HG03097 (cell line): ENCODE results near the gene PHPT1.
"Not testable (repeated sequence)": the region's sequence is repeated elsewhere in the genome, so short reads cannot be mapped to it uniquely, and the experiment has no call there.

Experiments
- ATAC-seq: cut with Tn5 transposase; IDR thresholded peaks from one replicate; pipeline ENCODE4 v1.9.1; 2021; ENCODE audit not compliant: unreplicated experiment, low FRiP score

PHPT1 gene

DNA sequence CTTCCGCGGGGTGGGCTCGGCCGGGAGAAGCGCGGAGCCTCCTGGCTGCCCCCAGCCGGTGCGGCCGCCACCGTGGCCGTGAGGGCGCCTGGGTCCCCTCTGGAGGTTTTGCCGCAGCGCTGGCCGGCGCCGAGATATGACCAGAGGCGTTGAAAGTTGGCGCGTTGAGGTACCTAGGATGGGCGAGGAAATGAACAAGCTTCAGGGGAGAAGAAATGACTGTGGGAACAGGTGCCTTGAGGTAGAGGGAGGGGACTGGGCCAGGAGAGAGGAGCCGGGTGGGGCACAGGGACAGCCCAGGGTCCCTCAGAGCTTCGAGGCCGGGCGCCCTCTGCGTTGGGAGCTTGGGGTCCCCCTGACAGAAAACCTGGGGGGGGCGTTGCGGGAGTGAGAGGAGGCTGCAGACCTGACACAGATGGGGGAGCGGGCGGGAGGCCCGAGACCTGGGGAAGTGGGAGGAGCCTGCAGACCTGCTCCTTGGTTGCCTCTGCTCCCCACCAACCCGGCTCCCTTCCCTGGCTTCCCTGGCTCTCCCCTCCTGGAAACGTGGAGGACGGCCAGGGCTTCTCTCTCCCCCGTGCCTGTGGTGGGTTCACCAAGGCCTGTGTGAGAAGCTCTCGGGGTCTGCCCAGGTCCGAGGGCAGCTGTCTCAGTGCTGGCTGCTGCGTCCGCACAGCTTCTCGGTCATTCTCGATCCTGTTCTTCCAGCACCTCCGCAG is 27.2 kb upstream of the PHPT1 start:
- ATAC-seq = no peak

DNA sequence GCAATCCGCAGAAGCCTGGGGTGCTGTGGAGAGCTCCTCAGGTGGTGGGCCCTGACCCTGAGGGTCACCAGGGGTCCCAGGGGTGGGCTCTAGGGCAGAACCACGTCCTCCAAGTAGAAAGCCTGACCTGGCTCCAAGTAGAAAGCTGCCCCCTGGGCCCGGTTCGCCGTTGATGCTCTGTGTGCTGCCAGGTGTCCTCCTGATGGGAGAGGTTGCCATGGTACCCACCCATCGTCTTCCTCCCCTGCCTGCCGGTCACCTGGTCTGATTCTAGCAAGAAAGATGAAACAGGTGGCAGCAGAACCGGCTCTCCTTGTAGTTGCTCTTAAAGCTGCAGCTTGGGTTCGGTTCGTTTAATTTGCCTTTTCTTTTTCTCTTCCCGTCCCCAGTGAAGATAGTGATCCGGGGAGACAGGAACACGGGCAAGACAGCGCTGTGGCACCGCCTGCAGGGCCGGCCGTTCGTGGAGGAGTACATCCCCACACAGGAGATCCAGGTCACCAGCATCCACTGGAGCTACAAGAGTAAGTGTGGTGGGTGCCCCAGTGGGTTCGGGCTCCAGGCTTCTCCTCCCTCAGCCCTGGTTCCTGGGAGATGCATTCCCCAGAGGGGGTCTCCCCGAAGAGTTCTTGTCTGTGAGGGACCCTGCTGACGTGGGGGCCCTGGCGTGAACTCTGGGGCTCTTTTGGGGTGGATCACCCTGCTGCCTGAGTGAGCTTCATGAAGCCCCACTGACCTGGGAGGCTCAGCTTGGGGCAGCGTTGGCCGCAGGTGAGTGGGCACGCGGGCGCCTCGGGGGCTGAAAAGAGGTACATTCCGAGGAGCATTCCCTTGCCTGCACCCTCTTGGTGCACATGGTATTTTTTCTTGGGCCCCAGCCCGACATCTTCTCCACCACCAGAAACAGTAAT is 25.8 kb upstream of the PHPT1 start:
- ATAC-seq = no peak

DNA sequence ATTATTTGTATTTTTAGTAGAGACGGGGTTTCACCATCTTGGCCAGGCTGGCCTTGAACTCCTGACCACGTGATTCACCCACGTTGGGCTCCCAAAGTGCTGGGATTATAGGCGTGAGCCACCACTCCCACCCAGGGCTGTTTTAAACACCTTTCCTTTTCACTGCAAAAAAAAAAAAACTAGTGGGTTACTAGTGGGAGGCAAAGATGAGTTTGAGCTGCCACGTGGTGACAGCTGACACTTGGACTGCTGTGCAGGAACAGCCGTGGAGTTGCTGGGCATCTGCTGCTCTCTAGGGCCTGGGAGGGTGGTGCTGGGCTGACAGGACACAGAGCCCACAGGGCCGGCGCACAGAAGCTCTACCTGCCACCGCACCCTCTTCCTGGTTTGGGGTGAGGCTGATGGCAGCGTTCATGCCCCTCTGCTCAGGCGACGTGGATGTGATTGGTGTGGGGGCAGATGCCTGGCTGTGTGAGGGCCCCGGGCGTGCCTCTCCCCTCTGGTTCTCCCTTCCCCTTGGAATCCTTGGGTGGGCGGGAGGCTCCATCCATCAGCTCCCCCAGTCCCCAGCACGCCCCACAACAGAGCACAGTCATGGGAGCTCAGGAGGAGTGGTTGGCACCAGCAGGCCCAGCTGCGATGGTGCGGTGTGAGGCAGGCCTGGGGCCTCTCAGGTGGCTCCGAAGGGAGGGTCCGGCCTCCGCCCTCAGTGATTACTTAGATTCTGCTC is 24.5 kb upstream of the PHPT1 start:
- ATAC-seq = no peak

DNA sequence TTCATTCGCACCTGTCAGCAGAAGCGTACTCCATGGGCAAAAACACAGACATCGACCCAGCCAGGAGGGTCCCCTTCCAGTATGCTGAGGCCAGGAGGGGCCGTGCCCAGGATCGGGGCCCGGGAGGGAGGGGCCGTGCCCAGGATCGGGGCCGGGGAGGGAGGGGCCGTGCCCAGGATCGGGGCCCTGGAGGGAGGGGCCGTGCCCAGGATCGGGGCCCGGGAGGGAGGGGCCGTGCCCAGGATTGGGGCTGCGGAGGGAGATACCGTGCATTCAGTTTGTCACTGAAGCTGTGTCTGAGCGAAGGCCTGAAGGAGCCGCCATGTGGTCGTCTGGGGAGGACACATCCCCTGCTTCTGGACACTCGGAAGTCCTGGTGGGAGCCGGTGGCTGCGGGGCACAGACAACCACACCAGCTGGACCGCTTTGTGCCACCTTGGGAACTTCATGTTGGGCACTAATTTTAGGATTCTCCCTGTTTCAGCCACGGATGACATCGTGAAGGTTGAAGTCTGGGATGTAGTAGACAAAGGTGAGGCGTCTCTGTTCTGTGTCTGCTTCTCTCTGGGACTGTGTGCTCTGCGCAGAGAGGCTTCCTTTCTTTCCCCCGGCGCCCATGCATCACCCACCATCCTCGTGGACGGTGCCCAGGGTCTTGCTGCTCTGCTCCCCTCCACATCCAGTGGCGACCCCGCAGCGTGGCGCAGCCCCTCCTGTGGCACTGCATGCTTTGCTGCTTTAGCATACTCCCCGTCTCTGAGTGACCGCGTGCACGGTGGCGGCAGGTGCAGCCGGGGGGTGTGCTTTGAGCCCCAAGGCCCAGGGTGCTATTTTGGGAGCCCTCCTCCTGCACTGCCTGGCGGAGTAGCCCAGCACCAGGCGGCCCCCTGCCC is 23.7 kb upstream of the PHPT1 start:
- ATAC-seq = no peak

DNA sequence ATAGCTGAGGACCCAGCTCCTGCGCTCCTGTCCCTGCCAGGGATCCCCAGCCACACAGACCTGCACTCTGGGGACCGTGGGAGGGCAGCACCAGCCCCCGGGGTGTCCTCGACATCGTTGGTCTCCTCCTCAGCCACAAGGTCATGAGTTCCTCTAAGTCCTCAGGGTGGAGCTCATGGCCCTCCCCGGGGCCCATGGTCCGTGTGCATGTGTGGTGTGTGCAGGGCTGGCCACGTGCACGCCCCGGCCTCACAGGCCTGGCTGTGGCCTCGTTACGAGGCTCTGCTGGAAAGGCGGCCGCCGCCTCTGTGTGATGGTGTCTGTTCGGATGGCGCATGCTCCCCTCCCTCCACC is 23.0 kb upstream of the PHPT1 start:
- ATAC-seq = no peak

DNA sequence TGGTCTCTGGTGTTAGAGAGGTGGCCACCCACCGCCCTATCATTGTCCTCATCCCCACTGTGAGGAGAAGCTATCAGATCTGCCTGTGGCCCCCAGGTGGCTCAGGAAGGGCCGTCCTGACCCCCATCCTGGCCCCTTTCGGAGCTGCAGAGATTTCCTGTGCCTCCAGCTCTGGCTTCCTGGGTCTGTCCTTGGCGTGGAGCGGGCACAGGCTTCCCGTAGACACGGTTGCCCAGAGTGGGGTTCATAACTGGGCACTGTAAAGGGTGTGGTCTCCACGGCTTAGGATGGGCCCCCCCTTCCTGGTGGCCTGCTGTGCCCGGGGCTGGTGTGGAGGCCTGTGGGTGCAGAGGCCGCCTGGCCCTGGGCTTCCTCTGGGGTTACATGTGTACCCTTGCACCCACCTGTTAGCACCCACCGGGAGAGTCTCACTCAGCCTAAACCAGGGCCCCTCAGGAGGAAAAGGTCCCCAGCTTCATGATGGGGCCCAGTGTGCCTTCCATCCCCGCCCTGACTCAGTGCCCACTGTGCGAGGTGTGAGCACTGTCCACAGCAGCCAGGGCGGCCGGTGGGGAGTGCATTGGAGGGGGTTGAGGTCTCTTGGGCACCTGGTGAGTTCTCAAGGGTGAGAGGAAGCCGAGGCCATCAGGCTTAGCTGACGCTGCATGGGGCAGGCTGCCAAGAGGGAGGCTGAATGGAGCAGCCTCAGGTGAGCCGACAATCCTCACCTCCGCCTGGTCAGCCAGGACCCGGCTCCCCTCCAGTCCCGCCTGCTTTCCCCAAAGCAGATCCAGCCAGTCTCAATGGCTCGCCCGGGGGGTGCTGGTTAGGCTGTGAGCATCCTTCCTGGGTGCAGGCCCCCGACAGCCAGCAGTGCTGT is 22.3 kb upstream of the PHPT1 start:
- no peak for ATAC-seq

DNA sequence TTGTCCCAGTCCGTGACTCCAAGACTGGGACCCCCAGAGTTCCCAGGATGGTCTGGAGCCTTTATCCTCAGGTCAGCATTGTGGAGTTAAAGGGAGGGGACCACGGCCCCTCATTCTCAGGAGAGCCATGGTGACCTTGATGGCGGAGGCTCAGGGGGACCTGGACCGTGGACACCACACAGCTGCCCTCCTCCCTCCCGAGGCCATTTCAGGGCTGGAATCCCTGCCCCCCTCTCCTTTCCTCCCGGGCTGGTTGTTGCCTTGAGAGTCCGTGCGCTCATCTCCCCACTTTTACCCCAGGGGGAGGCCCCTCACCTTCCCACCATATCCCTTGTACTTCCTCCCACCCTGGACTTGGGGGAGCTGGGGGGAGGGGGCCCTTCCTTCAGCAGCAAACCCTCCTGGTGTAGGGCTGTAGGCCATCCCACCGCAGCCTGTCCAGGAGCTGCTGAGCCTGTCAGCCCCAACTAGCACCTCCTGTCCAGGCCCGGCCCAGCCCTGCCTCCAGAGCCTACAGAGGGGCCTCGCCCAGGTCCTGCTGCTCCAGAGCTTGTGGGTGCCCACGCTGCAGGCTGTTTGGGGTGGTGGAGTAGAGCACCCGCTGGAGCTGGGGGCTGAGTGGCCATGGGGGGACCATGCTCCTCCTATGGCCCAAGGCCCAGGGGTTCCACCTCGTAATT is 21.3 kb upstream of the PHPT1 start:
- ATAC-seq = no peak

DNA sequence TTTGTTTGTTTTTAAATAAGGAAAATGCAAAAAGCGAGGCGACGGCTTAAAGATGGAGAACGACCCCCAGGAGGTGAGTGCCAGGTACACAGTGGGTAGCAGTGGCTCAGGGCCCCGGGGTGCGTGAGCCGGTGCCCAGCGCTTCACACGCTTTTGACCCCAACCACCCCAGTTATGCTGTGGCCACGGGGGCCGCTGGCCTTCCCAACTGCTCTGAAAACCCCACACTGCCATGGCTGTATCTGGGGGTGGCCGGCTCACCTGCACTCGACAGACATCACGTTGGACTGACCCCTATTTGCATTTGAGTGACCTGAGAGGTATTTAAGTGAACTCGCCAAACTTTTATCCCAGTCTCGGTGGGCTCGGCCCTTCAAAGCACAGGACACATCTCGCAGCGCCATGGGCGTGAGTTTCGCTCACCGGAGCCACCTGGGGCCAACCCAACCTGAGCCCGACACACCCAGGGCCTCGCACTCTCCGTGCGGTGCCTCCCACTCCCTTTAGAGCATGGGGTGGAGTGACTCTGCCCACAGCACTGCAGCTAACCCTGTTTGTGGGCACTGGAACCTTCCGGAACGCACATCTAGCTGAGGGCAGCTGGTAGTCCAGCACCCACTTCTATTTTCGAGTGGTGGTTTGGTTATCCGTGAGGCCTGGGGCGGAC is 20.6 kb upstream of the PHPT1 start:
- ATAC-seq = no peak

DNA sequence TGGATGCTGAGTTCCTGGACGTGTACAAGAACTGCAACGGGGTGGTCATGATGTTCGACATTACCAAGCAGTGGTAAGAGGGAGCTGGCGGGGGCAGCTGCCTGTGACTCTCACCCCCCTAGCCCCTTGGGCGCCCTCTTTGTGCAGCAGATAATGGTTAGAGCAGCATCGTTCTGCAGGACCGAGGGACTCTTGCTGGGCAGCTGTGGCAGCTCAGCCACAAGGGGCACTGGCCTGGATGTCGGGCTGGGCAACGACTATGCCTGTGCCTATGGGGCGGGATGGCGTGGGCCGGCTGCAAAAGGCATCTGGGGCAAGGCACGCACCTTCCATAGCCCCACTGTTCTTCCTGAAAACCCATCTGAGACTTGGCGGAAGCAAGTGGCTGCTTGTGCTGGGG is 19.8 kb upstream of the PHPT1 start:
- ATAC-seq = no peak

DNA sequence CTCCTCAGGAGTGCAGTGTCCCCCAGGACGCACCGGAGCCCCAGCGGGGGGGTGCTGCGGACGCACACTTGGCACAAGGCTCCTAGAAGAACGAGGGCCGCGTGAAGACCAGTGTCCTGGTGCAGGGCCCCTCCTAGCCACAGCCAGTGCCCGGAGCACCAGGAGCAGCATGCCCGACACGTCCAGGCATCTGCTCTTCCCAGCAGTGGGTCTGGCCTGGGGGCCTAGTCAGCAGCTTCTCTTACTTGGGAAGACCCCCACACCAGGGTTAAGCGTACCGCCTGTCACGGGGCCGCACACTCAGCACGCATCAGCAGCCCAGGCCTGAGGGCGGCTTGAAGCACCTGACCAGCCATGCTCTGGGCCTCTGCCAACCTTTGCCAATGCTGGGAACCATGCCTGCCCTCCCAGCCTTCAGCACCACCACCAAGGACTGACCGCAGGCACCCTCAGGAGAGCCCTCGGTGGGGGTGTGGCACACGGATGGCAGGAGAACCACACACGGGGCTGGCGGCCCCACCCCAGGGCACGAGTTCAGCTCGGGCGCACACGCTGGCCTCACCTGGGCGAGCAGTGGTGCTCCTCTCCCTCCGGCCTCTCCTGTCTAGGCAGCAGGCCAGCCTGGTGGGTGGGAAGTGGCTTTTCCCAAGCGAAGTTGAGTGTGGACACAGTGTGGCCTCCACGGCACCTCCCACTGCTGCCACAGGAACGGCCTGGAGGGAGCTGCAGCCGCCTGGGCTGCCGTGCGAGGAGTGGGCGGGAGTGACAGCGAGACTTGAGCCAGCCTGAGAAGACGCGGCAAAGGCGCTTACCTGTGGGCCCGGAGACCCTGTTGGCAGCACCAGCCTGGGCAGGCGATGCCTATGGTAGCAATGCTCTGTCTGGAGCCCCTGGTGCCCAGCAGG is 19.0 kb upstream of the PHPT1 start:
- no peak for ATAC-seq

DNA sequence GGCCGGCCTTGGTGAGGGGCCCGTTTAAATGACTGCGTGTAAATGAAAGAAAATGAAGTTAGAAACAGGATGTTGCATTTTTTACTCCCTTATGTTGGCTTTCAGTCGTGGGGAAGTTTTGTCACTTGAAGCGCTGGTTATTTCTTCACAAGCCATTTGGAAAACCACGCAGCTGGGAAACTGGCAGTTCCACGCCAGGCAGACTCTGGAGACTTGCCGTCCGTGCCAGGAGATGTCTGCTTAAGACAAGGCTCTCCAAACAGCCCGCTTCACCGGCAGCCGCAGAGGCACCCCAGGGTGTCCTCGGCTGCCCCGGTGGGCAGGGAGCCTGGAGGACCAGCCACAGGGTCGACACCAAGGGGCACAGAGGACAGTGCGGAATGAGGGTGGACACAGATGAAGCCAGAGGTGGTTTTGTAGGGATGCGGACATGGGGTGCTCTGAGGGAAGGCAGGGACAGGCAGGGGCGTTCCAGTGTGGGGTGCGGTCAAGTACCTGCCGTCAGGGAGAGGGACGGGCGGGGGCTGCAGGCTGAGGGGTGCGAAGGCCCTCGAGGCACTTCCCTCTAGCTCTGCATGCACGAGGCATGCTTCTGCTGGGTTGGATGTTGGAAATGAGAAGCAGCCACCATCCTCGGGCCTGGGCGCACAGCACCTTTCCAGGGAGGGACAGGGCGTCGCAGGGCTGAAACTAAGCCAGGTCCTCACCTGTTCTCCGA is 18.0 kb upstream of the PHPT1 start:
- no peak for ATAC-seq

DNA sequence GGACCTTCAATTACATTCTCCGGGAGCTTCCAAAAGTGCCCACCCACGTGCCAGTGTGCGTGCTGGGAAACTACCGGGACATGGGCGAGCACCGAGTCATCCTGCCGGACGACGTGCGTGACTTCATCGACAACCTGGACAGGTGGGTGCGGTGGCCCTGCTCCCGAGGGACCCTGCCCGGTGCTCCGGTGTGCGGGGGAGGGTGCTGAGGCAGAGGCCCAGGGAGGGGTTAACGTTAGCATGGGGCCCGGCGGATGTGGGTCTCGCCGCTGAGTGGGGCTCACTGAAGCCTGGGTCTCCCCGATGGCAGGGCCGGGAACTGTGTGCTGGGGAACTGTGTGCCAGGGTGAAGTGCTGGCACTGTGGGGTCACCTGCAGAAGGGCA is 17.5 kb upstream of the PHPT1 start:
- no peak for ATAC-seq

DNA sequence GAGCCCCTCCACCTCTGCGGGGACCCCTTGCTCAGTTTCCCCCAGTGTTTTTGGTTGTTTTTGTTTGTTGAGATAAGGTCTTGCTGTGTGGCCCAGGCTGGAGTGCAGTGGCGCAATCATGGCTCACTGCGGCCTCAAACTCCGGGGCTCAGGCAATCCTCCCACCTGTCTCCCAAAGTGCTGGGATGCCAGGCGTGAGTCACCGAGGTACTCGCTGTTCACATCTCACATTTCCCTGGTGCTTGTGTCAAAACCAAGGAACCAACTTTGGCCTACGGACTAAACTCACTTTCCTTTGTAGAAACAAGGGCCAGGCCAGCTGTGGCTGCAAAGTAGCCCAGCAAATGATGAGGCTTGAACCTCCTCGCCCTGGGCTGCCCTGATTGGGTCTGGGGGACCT is 16.6 kb upstream of the PHPT1 start:
- no peak for ATAC-seq

DNA sequence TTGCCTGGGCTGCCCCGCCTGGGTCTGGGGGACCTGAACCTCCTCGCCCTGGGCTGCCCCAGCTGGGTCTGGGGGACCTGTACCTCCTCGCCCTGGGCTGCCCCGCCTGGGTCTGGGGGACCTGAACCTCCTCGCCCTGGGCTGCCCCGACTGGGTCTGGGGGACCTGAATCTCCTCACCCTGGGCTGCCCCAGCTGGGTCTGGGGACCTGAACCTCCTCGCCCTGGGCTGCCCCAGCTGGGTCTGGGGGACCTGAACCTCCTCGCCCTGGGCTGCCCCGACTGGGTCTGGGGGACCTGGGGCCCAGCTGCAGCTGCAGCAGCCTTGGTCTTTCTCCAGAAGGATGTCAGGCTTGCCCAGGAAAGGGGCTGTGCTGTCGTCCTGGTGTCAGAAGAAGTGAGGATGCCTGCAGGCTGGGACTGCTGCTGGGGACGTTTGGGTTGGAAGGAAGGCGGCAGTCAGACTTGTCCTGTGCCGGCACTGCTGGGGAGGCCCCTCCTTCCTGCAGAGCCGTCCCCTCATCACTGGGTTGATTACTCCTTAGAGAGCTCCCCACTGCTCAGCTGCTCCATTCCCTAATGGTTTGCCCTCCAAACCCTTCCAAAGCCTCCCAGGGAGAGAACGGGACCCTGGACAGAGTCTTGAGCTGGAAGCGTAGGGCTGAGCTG is 15.7 kb upstream of the PHPT1 start:
- not testable (repeated sequence) for ATAC-seq

DNA sequence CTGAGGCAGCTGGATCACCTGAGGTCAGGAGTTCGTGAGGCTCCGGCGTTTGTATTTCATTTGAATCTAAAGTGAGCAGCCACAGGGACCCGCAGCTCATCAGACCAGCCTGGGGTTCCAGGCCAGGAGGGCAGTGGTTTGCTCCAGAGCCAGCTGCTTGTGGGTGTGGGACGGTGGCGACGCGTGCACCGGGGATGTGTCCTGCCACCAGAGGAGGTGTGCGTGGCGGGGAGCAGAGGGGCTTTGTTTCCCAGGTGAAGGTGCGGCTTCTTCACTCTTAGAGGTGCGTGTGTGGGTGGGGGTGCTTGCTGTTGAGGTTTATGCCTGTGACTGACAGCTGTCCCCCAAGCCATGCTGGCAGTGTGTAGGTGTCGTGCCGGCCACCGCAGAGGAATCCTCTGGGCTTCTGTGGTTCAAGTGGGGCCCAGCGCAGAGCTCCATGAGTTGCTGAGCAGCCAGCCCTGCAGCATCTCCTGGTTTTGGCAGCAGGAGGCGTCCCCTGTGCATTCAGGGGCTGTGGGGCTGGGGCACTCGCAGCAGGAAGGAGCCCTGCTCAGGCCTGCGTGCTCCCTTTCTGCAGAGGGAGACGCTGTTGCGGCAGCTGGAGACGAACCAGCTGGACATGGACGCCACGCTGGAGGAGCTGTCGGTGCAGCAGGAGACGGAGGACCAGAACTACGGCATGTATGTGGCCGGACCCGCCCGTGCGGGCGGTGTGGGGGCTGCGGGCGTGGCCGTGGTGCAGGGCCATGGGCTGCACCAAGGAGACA is 13.9 kb upstream of the PHPT1 start:
- no peak for ATAC-seq
